Measurements from ENCODE around the gene ST8SIA2. TPM values are rescaled to one million over a fixed set of nuclear protein-coding genes. Genes with fewer than 3 reads are reported as not detected.

The ST8SIA2 gene
- total and polyA plus RNA-seq, 12 donors = 0.07 to 0.83 (median 0.34) TPM; not detected in 5

- Histone ChIP-seq H3K4me3 (no peak overlapping the region), H3K9me3 (replicated peaks in 1 of 3) (no peaks in the 10 kb centered on the region), H3K4me1 (replicated peaks in 1 of 2) (no peaks in the 10 kb centered on the region), H3K36me3 (replicated peaks in 1 of 2) (no peaks in the 10 kb centered on the region), H3K27me3 (no peaks in the 10 kb centered on the region), H3K27ac (no peak overlapping the region)
- no peak for TF ChIP-seq POLR2A (IDR thresholded peaks at IDR 0.05)
- no peak for TF ChIP-seq CTCF (IDR thresholded peaks at IDR 0.05)
- WGBS, 4 donors = 75 to 83% (median 78%) methylated on average over 1 of the region's 1 CpG
- no peak for DNase-seq
- intact Hi-C loops (cut with DNase I) = no loop called here
Observed at GRCh38 chr15:92485441-92485840, 91.8 kb downstream of the ST8SIA2 start.

GRCh38 chr15:92492551-92493115 is 99.0 kb downstream of the ST8SIA2 start:
- intact Hi-C loops (cut with DNase I) = no loop called here
- Histone ChIP-seq H3K27ac (no peak overlapping the region), H3K4me1 (replicated peaks in 1 of 2) (no peaks in the 10 kb centered on the region), H3K4me3 (no peak overlapping the region), H3K27me3 (peaks cover 3% of the 10 kb centered on the region), H3K9me3 (replicated peaks in 1 of 3) (no peaks in the 10 kb centered on the region), H3K36me3 (replicated peaks in 1 of 2) (no peaks in the 10 kb centered on the region)
- WGBS, 4 donors = 86 to 91% (median 87%) methylated on average over 7 of the region's 7 CpGs
- no peak for DNase-seq
- TF ChIP-seq CTCF (IDR thresholded peaks at IDR 0.05) = no peak
- TF ChIP-seq POLR2A (IDR thresholded peaks at IDR 0.05) = no peak

GRCh38 chr15:92494806-92495336 is 101.2 kb downstream of the ST8SIA2 start:
- 35 to 53% (median 44%) methylated on average over 6 of the region's 6 CpGs for WGBS, 4 donors
- no peak overlapping the region for H3K4me3 ChIP-seq
- intact Hi-C loops (cut with DNase I) = no loop called here
- H3K4me1 ChIP-seq (replicated peaks in 1 of 2) = no peaks in the 10 kb centered on the region
- H3K27ac ChIP-seq = no peak overlapping the region
- no peaks in the 10 kb centered on the region for H3K9me3 ChIP-seq (replicated peaks in 1 of 3)
- peaks cover 3% of the 10 kb centered on the region for H3K27me3 ChIP-seq
- no peak for DNase-seq
- no peaks in the 10 kb centered on the region for H3K36me3 ChIP-seq (replicated peaks in 1 of 2)
- TF ChIP-seq POLR2A (IDR thresholded peaks at IDR 0.05) (no peak), CTCF (IDR thresholded peaks at IDR 0.05) (no peak)

- no peak overlapping the region for H3K27ac ChIP-seq
- no peak for TF ChIP-seq CTCF (IDR thresholded peaks at IDR 0.05)
- TF ChIP-seq POLR2A (IDR thresholded peaks at IDR 0.05) = no peak
- no peaks in the 10 kb centered on the region for H3K36me3 ChIP-seq (replicated peaks in 1 of 2)
- 74 to 86% (median 82%) methylated on average over 3 of the region's 3 CpGs for WGBS, 4 donors
- no peaks in the 10 kb centered on the region for H3K4me1 ChIP-seq (replicated peaks in 1 of 2)
- intact Hi-C loops (cut with DNase I) = no loop called here
- peaks cover 3% of the 10 kb centered on the region for H3K27me3 ChIP-seq
- DNase-seq = no peak
- no peaks in the 10 kb centered on the region for H3K9me3 ChIP-seq (replicated peaks in 1 of 3)
- no peak overlapping the region for H3K4me3 ChIP-seq
Observed at GRCh38 chr15:92495446-92495845, 101.8 kb downstream of the ST8SIA2 start.

All from adrenal gland (tissue), 12 donors.